ENCODE measurements around the gene TRAPPC10. TPM values are rescaled to one million over a fixed set of nuclear protein-coding genes. Genes with fewer than 3 reads are reported as not detected.
"Not testable (repeated sequence)": the region's sequence is repeated elsewhere in the genome, so short reads cannot be mapped to it uniquely, and the experiment has no call there.

Gene TRAPPC10
- total RNA-seq, 1 experiment from 2014 or later, result 31.5 TPM

DNA sequence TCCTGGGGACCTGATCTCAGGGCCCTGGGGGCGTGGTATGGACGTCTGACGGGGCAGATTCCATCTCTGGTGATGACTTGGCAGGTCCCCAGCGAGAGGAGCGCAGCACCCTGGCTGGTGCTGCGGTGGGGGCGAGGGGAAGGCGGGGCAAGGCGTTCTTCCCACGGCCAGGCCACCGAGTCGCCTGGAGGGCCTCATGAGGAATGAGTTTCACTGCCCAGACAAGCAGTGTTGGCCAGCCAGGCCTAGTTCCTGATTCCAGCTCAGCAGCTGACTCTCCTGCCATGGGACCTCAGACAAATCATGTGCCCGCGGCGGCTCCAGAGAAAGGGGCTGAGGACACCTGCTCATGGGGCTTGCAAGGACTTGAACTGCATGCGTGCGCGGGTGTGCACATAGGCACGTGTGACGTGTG is 142.7 kb downstream of the TRAPPC10 start:
- H3K9me2 ChIP-seq (ENCODE audit: insufficient read depth); H3K79me2 ChIP-seq (ENCODE audit: insufficient read depth, low read length); H3K36me3 ChIP-seq (ENCODE audit: control insufficient read depth in 1 of 2, insufficient read depth in 2 of 2, low read length in 2 of 2); H2AFZ ChIP-seq (ENCODE audit: low read depth, low read length, poor library complexity, severe bottlenecking); POLR2A ChIA-PET; DNase-seq (ENCODE audit: low read depth, low spot score); ATAC-seq; H3K27me3 ChIP-seq (ENCODE audit: insufficient read depth, low read length); H3K4me2 ChIP-seq (ENCODE audit: low read length); H3K4me3 ChIP-seq (replicated peaks in 1 of 2; ENCODE audit: low read depth in 1 of 2, low read length in 2 of 2); H3K27ac ChIP-seq (ENCODE audit: low read depth, low read length); H4K20me1 ChIP-seq (ENCODE audit: insufficient read depth); CTCF ChIA-PET; H3K9ac ChIP-seq (ENCODE audit: low read length); intact Hi-C loops (cut with micrococcal nuclease); RAD21 ChIA-PET (ENCODE audit: low non-redundant PET in 1 of 2, low total read pairs in 2 of 2, uncharacterized antibody in 2 of 2, unreplicated experiment in 2 of 2); H3K9me3 ChIP-seq (ENCODE audit: control insufficient read depth in 1 of 2, insufficient read depth in 1 of 2, low read depth in 1 of 2, low read length in 2 of 2); BruUV-seq (replicated peaks); H3K4me1 ChIP-seq (ENCODE audit: control insufficient read depth in 1 of 2, insufficient read depth in 2 of 2, low read length in 2 of 2): not testable (repeated sequence)

DNA sequence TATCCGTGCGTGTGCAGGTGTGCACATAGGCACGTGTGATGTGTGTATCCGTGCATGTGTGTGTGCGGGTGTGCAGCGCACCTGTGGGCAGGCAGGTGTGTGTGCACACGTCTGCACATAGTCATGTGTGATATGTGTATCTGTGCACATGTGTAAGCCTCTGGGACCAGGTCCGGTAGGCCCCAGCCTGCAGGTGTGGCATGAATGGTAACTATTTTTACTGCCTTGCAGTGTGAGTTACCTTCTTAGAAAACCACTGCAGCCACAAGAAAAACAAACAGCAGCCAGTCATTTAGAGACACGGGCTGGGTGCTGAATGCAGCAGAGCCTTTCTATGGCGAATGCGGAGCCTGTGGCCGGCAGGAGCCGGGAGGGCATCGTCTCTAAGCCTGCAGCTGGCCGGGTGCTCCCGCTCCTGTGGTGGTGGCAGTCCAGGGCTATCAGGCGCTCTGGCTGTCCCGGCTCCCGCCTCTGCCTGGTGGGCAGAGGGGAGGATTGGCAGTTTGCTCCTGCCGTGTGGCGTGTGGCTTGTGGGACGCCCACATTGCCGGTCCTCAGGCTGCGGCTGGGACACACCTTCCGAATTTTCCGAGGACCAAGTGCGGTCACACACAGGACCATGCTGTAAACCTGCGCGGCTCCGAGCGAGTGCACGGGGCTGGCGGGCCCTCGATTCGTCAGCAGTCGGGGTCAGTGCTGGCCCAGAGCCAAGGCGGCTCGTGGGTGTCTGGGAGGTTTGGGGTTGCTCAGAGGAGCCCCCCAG is 143.3 kb downstream of the TRAPPC10 start:
- DNase-seq (ENCODE audit: low read depth, low spot score); H3K4me1 ChIP-seq (ENCODE audit: control insufficient read depth in 1 of 2, insufficient read depth in 2 of 2, low read length in 2 of 2); POLR2A ChIA-PET; intact Hi-C loops (cut with micrococcal nuclease); H3K9me2 ChIP-seq (ENCODE audit: insufficient read depth); H3K79me2 ChIP-seq (ENCODE audit: insufficient read depth, low read length); CTCF ChIA-PET; H3K9ac ChIP-seq (ENCODE audit: low read length); RAD21 ChIA-PET (ENCODE audit: low non-redundant PET in 1 of 2, low total read pairs in 2 of 2, uncharacterized antibody in 2 of 2, unreplicated experiment in 2 of 2); ATAC-seq; H3K9me3 ChIP-seq (ENCODE audit: control insufficient read depth in 1 of 2, insufficient read depth in 1 of 2, low read depth in 1 of 2, low read length in 2 of 2); H4K20me1 ChIP-seq (ENCODE audit: insufficient read depth); H3K36me3 ChIP-seq (ENCODE audit: control insufficient read depth in 1 of 2, insufficient read depth in 2 of 2, low read length in 2 of 2); H2AFZ ChIP-seq (ENCODE audit: low read depth, low read length, poor library complexity, severe bottlenecking); H3K27ac ChIP-seq (ENCODE audit: low read depth, low read length); H3K4me2 ChIP-seq (ENCODE audit: low read length); BruUV-seq (replicated peaks); H3K4me3 ChIP-seq (replicated peaks in 1 of 2; ENCODE audit: low read depth in 1 of 2, low read length in 2 of 2); H3K27me3 ChIP-seq (ENCODE audit: insufficient read depth, low read length): not testable (repeated sequence)

DNA sequence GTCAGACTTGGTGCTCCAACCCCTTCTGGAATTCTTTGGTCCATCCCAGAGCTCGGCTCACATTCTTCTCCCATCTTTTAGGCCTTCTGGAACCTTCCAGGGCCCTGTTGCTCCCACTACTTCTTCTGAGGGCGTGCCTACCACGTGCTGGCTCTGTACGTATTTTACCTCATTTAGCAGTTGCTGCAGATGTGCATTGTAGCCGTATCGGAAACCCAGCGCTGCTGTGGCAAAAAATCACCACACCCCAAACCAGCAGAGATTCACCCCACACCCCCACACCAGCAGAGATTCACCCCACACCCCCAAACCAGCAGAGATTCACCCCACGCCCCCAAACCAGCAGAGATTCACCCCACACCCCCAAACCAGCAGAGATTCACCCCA is 143.9 kb downstream of the TRAPPC10 start:
- H2AFZ ChIP-seq (ENCODE audit: low read depth, low read length, poor library complexity, severe bottlenecking); H3K36me3 ChIP-seq (ENCODE audit: control insufficient read depth in 1 of 2, insufficient read depth in 2 of 2, low read length in 2 of 2); H3K9ac ChIP-seq (ENCODE audit: low read length); H3K27me3 ChIP-seq (ENCODE audit: insufficient read depth, low read length); intact Hi-C loops (cut with micrococcal nuclease); H4K20me1 ChIP-seq (ENCODE audit: insufficient read depth); H3K4me3 ChIP-seq (replicated peaks in 1 of 2; ENCODE audit: low read depth in 1 of 2, low read length in 2 of 2); DNase-seq (ENCODE audit: low read depth, low spot score); BruUV-seq (replicated peaks); H3K27ac ChIP-seq (ENCODE audit: low read depth, low read length); H3K9me3 ChIP-seq (ENCODE audit: control insufficient read depth in 1 of 2, insufficient read depth in 1 of 2, low read depth in 1 of 2, low read length in 2 of 2); CTCF ChIA-PET; H3K9me2 ChIP-seq (ENCODE audit: insufficient read depth); POLR2A ChIA-PET; ATAC-seq; H3K4me1 ChIP-seq (ENCODE audit: control insufficient read depth in 1 of 2, insufficient read depth in 2 of 2, low read length in 2 of 2); RAD21 ChIA-PET (ENCODE audit: low non-redundant PET in 1 of 2, low total read pairs in 2 of 2, uncharacterized antibody in 2 of 2, unreplicated experiment in 2 of 2); H3K79me2 ChIP-seq (ENCODE audit: insufficient read depth, low read length); H3K4me2 ChIP-seq (ENCODE audit: low read length): not testable (repeated sequence)

Other genes starting within 250 kb of the TRAPPC10 start
- 57.5 TPM for gene CSTB, start 236.0 kb upstream of the TRAPPC10 start, total RNA-seq (2021; ENCODE audit: unreplicated experiment)
- 53.9 TPM for gene RRP1, start 222.7 kb upstream of the TRAPPC10 start, total RNA-seq (2021; ENCODE audit: unreplicated experiment)
- 54.1 TPM for gene AGPAT3, start 147.1 kb upstream of the TRAPPC10 start, total RNA-seq (2021; ENCODE audit: unreplicated experiment)
- gene PWP2, start 95.1 kb downstream of the TRAPPC10 start, total RNA-seq (2021; ENCODE audit: unreplicated experiment), result 43.1 TPM
- gene GATD3, start 121.4 kb downstream of the TRAPPC10 start, total RNA-seq (2021; ENCODE audit: unreplicated experiment), result 40.7 TPM
- gene ICOSLG, start 228.6 kb downstream of the TRAPPC10 start, total RNA-seq (2021; ENCODE audit: unreplicated experiment), result 4.7 TPM
- not detected for gene DNMT3L, start 249.6 kb downstream of the TRAPPC10 start, total RNA-seq (2021; ENCODE audit: unreplicated experiment)